ENCODE results near the gene APCDD1.

GRCh38 chr18:10450986-10451385 lies 3.4 kb upstream of the APCDD1 start:
- TF ChIP-seq TCF12 (IDR thresholded peaks at IDR 0.05; ENCODE audit: low read depth) (no peak), MAX (IDR thresholded peaks at IDR 0.05) (no peak), ZBTB7A (IDR thresholded peaks at IDR 0.05; ENCODE audit: low read depth) (no peak), EP300 (IDR thresholded peaks at IDR 0.05; ENCODE audit: borderline replicate concordance) (no peak), TEAD4 (IDR thresholded peaks at IDR 0.05) (no peak), TAF1 (IDR thresholded peaks at IDR 0.05; ENCODE audit: low read depth) (no peak), YY1 (IDR thresholded peaks at IDR 0.05; ENCODE audit: low read depth) (no peak)

Measured in Ishikawa (cell line).